ENCODE results near the gene CDH8. TPM values are rescaled to one million over a fixed set of nuclear protein-coding genes. Genes with fewer than 3 reads are reported as not detected.

The CDH8 gene
- polyA plus RNA-seq, 1 of the 3 experiments (the other 2 are of a cell fraction), result 0.05 TPM

GRCh38 chr16:61813339-61813738 lies 222.9 kb downstream of the CDH8 start:
- ChIA-PET CTCF (no interaction called here), POLR2A (no interaction called here)
- no peak for DNase-seq
- no peaks in the 10 kb centered on the region for H3K9me3 ChIP-seq
- no peak overlapping the region for H3K4me2 ChIP-seq
- no peaks in the 10 kb centered on the region for H4K20me1 ChIP-seq (ENCODE audit: insufficient read depth)
- TF ChIP-seq RFX5 (IDR thresholded peaks at IDR 0.05; ENCODE audit: low read length) (no peak), IRF3 (IDR thresholded peaks at IDR 0.05; ENCODE audit: low read depth, low read length) (no peak), TAF1 (IDR thresholded peaks at IDR 0.05; ENCODE audit: borderline replicate concordance, low read depth, low read length) (no peak), NFIC (IDR thresholded peaks at IDR 0.05; ENCODE audit: borderline replicate concordance) (no peak), FOXM1 (IDR thresholded peaks at IDR 0.05; ENCODE audit: low read depth) (no peak), REST (IDR thresholded peaks at IDR 0.05; ENCODE audit: low read depth, low read length) (no peak), JUND (IDR thresholded peaks at IDR 0.05) (no peak), EP300 (IDR thresholded peaks at IDR 0.05; ENCODE audit: borderline replicate concordance in 1 of 2, low read depth in 1 of 2, low read length in 1 of 2) (no peak), NRF1 (IDR thresholded peaks at IDR 0.05; ENCODE audit: low read depth, low read length) (no peak), CHD2 (IDR thresholded peaks at IDR 0.05; ENCODE audit: low read length, partially characterized antibody) (no peak), FOSL2 (IDR thresholded peaks at IDR 0.05; ENCODE audit: borderline replicate concordance, low read depth) (no peak), MXI1 (IDR thresholded peaks at IDR 0.05; ENCODE audit: low read depth, low read length) (no peak), GATA2 (CRISPR knock-in tag; IDR thresholded peaks at IDR 0.05) (no peak), RAD21 (IDR thresholded peaks at IDR 0.05; ENCODE audit: low read length) (no peak), MEF2A (IDR thresholded peaks at IDR 0.05; ENCODE audit: borderline replicate concordance, low read depth) (no peak)
- no peaks in the 10 kb centered on the region for H3K9me2 ChIP-seq
- H3K4me1 ChIP-seq (ENCODE audit: control insufficient read depth in 1 of 2, insufficient read depth in 2 of 2, low read depth in 1 of 2, low read length in 1 of 2), result peaks cover 0 to 7% of the 10 kb centered on the region in 2 experiments; a peak in 3 of 4 replicates
- no peaks in the 10 kb centered on the region for H3K27me3 ChIP-seq (ENCODE audit: insufficient read depth)
- no peak overlapping the region for H3K27ac ChIP-seq (ENCODE audit: low read depth in 2 of 2, low read length in 1 of 2)
- 51% methylated on average over 5 of the region's 8 CpGs for WGBS (ENCODE audit: low lambda C conversion rate)
- no peaks in the 10 kb centered on the region for H3K36me3 ChIP-seq (replicated peaks in 1 of 2; ENCODE audit: control insufficient read depth in 1 of 2, insufficient read depth in 2 of 2, low read length in 1 of 2)
- no peak overlapping the region for H3K4me3 ChIP-seq (ENCODE audit: low read depth in 2 of 2, low read length in 1 of 2)
- H3F3A ChIP-seq (replicated peaks; ENCODE audit: insufficient read depth), result no peaks in the 10 kb centered on the region
- H3K9ac ChIP-seq, result no peak overlapping the region
- no peaks in the 10 kb centered on the region for H3K79me2 ChIP-seq (ENCODE audit: insufficient read depth)
- H2AFZ ChIP-seq (ENCODE audit: low read depth), result no peak overlapping the region

GRCh38 chr16:61812251-61812650 lies 224.0 kb downstream of the CDH8 start:
- no peaks in the 10 kb centered on the region for H3K9me2 ChIP-seq
- POLR2A ChIA-PET, result no interaction called here
- no peaks in the 10 kb centered on the region for H3K79me2 ChIP-seq (ENCODE audit: insufficient read depth)
- no peak overlapping the region for H3K4me3 ChIP-seq (ENCODE audit: low read depth in 2 of 2, low read length in 1 of 2)
- H4K20me1 ChIP-seq (ENCODE audit: insufficient read depth), result no peaks in the 10 kb centered on the region
- peaks cover 0 to 4% of the 10 kb centered on the region in 2 experiments; a peak in 2 of 4 replicates for H3K4me1 ChIP-seq (ENCODE audit: control insufficient read depth in 1 of 2, insufficient read depth in 2 of 2, low read depth in 1 of 2, low read length in 1 of 2)
- no peak overlapping the region for H3K9ac ChIP-seq
- H3K9me3 ChIP-seq, result no peaks in the 10 kb centered on the region
- DNase-seq, result no peak
- no peaks in the 10 kb centered on the region for H3F3A ChIP-seq (replicated peaks; ENCODE audit: insufficient read depth)
- H3K4me2 ChIP-seq, result no peak overlapping the region
- H3K36me3 ChIP-seq (replicated peaks in 1 of 2; ENCODE audit: control insufficient read depth in 1 of 2, insufficient read depth in 2 of 2, low read length in 1 of 2), result no peaks in the 10 kb centered on the region
- no peaks in the 10 kb centered on the region for H3K27me3 ChIP-seq (ENCODE audit: insufficient read depth)
- no peak overlapping the region for H3K27ac ChIP-seq (ENCODE audit: low read depth in 2 of 2, low read length in 1 of 2)
- CTCF ChIA-PET, result no interaction called here
- H2AFZ ChIP-seq (ENCODE audit: low read depth), result no peak overlapping the region
- no peak for TF ChIP-seq RFX5 (IDR thresholded peaks at IDR 0.05; ENCODE audit: low read length)
- no peak for TF ChIP-seq CHD2 (IDR thresholded peaks at IDR 0.05; ENCODE audit: low read length, partially characterized antibody)
- no peak for TF ChIP-seq RCOR1 (IDR thresholded peaks at IDR 0.05; ENCODE audit: low read length)
- TF ChIP-seq JUND (IDR thresholded peaks at IDR 0.05), result no peak
- no peak for TF ChIP-seq RXRA (IDR thresholded peaks at IDR 0.05; ENCODE audit: borderline replicate concordance, low read depth)
- no peak for TF ChIP-seq USF1 (IDR thresholded peaks at IDR 0.05; ENCODE audit: borderline replicate concordance, low read depth)
- TF ChIP-seq NFIC (IDR thresholded peaks at IDR 0.05; ENCODE audit: borderline replicate concordance), result no peak
- no peak for TF ChIP-seq CTCF (IDR thresholded peaks at IDR 0.05)
- no peak for TF ChIP-seq EZH2phosphoT487 (IDR thresholded peaks at IDR 0.05; ENCODE audit: borderline replicate concordance, low read depth)
- no peak for TF ChIP-seq ELF1 (IDR thresholded peaks at IDR 0.05)
- TF ChIP-seq TCF12 (IDR thresholded peaks at IDR 0.05), result no peak
- TF ChIP-seq FOSL2 (IDR thresholded peaks at IDR 0.05; ENCODE audit: borderline replicate concordance, low read depth), result no peak
- no peak for TF ChIP-seq MAX (IDR thresholded peaks at IDR 0.05; ENCODE audit: low read depth)

Data from SK-N-SH (cell line).